Erythroblast (primary cell): ENCODE data around the gene WNT8A.
"Not testable (repeated sequence)": the region's sequence is repeated elsewhere in the genome, so short reads cannot be mapped to it uniquely, and the experiment has no call there.

Source experiments
- GATA1 ChIP-seq: IDR thresholded peaks from 2 replicates; pipeline ENCODE4 v1.6.1; 2011; ENCODE audit warnings: low read depth, mild to moderate bottlenecking, control low read depth, low read length, moderate library complexity
- POLR2A ChIP-seq: IDR thresholded peaks from 2 replicates; pipeline ENCODE4 v1.6.1; 2011; ENCODE audit warnings: mild to moderate bottlenecking, low read length

DNA sequence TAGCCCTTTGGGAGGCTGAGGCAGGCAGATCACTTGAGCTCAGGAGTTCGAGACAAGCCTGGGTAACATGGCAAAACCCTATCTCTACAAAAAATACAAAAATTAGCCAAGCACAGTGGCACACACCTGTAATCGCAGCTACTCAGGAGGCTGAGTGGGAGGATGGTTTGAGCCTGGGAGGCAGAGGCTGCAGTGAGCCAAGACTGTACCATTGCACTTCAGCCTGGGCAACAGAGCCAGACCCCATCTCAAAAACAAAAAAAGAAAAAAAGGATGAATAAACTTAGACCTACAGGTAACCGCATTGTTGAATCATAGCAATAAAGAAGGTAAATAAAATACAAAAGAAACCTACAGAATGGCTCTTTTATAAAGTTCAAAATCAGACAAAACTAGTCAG is 38.5 kb upstream of the WNT8A start:
- TF ChIP-seq POLR2A, GATA1: not testable (repeated sequence)
